GM15510 (cell line): ENCODE results near the gene PKM.

ENCODE experiments used
- POLR2A ChIP-seq: IDR thresholded peaks from 3 replicates; pipeline ENCODE4 v1.6.1; 2011; ENCODE audit warnings: borderline replicate concordance; ENCODE audit not compliant: insufficient read length; ENCODE audit errors: extremely low read depth

PKM gene

GRCh38 chr15:72178976-72179585, 51.9 kb downstream of the PKM start:
- no peak for TF ChIP-seq POLR2A

- no peak for TF ChIP-seq POLR2A
Measured at GRCh38 chr15:72176743-72177142, 54.2 kb downstream of the PKM start.

- no peak for TF ChIP-seq POLR2A
Measured at GRCh38 chr15:72176159-72176558, 54.8 kb downstream of the PKM start.

GRCh38 chr15:72175186-72176044, 55.6 kb downstream of the PKM start:
- no peak for TF ChIP-seq POLR2A

GRCh38 chr15:72174551-72175165, 56.3 kb downstream of the PKM start:
- no peak for TF ChIP-seq POLR2A

GRCh38 chr15:72173864-72174550, 57.0 kb downstream of the PKM start:
- no peak for TF ChIP-seq POLR2A

GRCh38 chr15:72173401-72173800, 57.6 kb downstream of the PKM start:
- no peak for TF ChIP-seq POLR2A

- no peak for TF ChIP-seq POLR2A
Measured at GRCh38 chr15:72172796-72173195, 58.2 kb downstream of the PKM start.

- no peak for TF ChIP-seq POLR2A
Measured at GRCh38 chr15:72170691-72171090, 60.3 kb downstream of the PKM start.

- TF ChIP-seq POLR2A = no peak
Measured at GRCh38 chr15:72169921-72170611, 60.9 kb downstream of the PKM start.

GRCh38 chr15:72169236-72169920, 61.6 kb downstream of the PKM start:
- TF ChIP-seq POLR2A = no peak

GRCh38 chr15:72168808-72169190, 62.2 kb downstream of the PKM start:
- no peak for TF ChIP-seq POLR2A

GRCh38 chr15:72168131-72168807, 62.7 kb downstream of the PKM start:
- no peak for TF ChIP-seq POLR2A
